Measurements from ENCODE around the gene NID2.

The NID2 gene

DNA sequence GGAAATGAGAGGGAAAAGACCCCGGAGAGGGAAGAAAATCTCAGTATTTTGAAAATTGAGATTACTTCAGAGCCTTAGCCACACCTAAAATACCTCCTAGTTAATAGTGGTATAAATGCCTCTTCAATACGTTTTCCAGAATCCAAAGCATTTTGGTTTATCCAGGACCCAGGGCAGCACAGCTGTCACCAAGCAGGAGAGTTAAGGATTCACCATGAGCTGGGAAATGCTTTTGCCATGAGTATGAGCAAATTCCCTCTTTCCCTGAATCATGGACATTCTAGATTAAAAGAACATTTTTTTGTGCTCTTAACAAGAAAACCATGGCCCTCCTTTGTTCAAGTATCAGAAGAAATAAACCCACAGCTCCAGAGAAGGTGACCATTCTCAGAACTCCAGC lies 101.3 kb downstream of the NID2 start:
- CTCF ChIA-PET, result interaction anchor here (0.9 to 5.4 kb wide), 3 partner anchors 13 to 29 kb away, joined by 3 to 62 read pairs (median 3); no protein-coding TSS in a partner anchor

GRCh38 chr14:51963286-51963685 lies 105.6 kb downstream of the NID2 start:
- ChIA-PET CTCF (interaction anchor here (1.3 to 1.4 kb wide), 3 partner anchors 14 to 36 kb away, joined by 3 to 13 read pairs (median 4); no protein-coding TSS in a partner anchor), POLR2A (no interaction called here)
- no peak for DNase-seq (ENCODE audit: extremely low spot score)
- no peak for TF ChIP-seq CTCF (IDR thresholded peaks at IDR 0.05; ENCODE audit: control extremely low read depth, extremely low read depth, low read depth, missing control alignments)

More for the DNA sequence above, 101.3 kb downstream of the NID2 start:
- TF ChIP-seq CTCF (IDR thresholded peaks at IDR 0.05; ENCODE audit: control extremely low read depth, extremely low read depth, low read depth, missing control alignments), result no peak
- no peak for DNase-seq (ENCODE audit: extremely low spot score)
- POLR2A ChIA-PET, result no interaction called here

DNA sequence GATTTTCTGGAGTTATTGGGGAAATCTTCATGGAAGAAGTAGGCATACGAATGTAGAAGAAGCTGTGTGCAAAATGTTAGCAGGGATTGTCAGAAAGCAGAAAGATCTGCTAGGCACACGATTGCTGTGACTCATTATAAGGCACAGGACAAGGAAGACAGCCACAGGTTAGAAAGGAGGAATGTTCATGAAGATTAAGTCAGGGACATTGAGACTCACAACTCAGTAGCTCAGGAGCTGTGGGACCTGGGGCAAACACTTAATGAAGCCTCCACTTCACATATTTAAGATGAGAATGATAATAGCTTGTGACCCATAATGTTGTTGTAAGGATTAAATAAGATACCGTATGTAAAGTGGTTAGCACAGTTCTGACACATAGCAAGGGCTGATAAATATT lies 106.1 kb downstream of the NID2 start:
- CTCF ChIA-PET, result interaction anchor here (1.3 to 1.4 kb wide), 3 partner anchors 14 to 35 kb away, joined by 3 to 13 read pairs (median 4); no protein-coding TSS in a partner anchor
- TF ChIP-seq CTCF (IDR thresholded peaks at IDR 0.05; ENCODE audit: control extremely low read depth, extremely low read depth, low read depth, missing control alignments), result no peak
- POLR2A ChIA-PET, result no interaction called here
- DNase-seq (ENCODE audit: extremely low spot score), result no peak

DNA sequence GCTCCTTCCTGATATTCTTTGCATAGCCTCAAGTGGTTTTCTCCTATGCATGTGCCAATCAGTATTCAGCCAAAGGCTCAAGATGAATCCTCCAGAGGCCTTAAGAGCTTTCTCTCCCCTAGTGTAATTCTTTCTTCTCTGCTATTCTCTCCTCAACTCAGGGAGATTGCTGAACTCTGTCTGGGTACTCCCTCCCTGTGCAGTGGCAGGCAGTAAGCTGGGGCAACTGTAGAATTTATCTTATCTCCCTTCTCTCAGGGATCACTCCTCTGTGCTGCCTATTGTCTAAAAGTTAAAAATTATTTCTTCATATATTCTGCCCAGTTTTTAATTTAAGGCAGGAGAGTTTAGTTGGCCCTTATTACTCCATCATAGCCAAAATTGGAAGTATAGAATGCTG lies 108.0 kb downstream of the NID2 start:
- no peak for DNase-seq (ENCODE audit: extremely low spot score)
- ChIA-PET POLR2A (no interaction called here), CTCF (interaction anchor here (1.6 kb wide), 1 partner anchor 18 kb away, joined by 5 read pairs; no protein-coding TSS in a partner anchor)
- TF ChIP-seq CTCF (IDR thresholded peaks at IDR 0.05; ENCODE audit: control extremely low read depth, extremely low read depth, low read depth, missing control alignments), result no peak

- ChIA-PET POLR2A (no interaction called here), CTCF (interaction anchor here (1.1 to 1.2 kb wide), 2 partner anchors 19 to 53 kb away, joined by 3 read pairs; no protein-coding TSS in a partner anchor)
- no peak for DNase-seq (ENCODE audit: extremely low spot score)
- no peak for TF ChIP-seq CTCF (IDR thresholded peaks at IDR 0.05; ENCODE audit: control extremely low read depth, extremely low read depth, low read depth, missing control alignments)
These were observed 108.9 kb downstream of the NID2 start for GRCh38 chr14:51959928-51960327.

GRCh38 chr14:51957950-51958349 lies 110.9 kb downstream of the NID2 start:
- ChIA-PET CTCF (interaction anchor here (0.7 to 1.2 kb wide), 3 partner anchors 21 to 74 kb away, joined by 3 to 7 read pairs (median 3); no protein-coding TSS in a partner anchor), POLR2A (no interaction called here)
- TF ChIP-seq CTCF (IDR thresholded peaks at IDR 0.05; ENCODE audit: control extremely low read depth, extremely low read depth, low read depth, missing control alignments), result no peak
- no peak for DNase-seq (ENCODE audit: extremely low spot score)

All from GM10248 (cell line).